ENCODE measurements around the gene ZNF862.

GRCh38 chr7:149791411-149792219 is 46.6 kb upstream of the ZNF862 start:
- TF ChIP-seq, protein P1, sequence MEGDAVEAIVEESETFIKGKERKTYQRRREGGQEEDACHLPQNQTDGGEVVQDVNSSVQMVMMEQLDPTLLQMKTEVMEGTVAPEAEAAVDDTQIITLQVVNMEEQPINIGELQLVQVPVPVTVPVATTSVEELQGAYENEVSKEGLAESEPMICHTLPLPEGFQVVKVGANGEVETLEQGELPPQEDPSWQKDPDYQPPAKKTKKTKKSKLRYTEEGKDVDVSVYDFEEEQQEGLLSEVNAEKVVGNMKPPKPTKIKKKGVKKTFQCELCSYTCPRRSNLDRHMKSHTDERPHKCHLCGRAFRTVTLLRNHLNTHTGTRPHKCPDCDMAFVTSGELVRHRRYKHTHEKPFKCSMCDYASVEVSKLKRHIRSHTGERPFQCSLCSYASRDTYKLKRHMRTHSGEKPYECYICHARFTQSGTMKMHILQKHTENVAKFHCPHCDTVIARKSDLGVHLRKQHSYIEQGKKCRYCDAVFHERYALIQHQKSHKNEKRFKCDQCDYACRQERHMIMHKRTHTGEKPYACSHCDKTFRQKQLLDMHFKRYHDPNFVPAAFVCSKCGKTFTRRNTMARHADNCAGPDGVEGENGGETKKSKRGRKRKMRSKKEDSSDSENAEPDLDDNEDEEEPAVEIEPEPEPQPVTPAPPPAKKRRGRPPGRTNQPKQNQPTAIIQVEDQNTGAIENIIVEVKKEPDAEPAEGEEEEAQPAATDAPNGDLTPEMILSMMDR (conservative IDR thresholded peaks at IDR 0.05; ENCODE audit: low read length) = no peak
- TF ChIP-seq EZH2phosphoT487 (IDR thresholded peaks at IDR 0.05; ENCODE audit: borderline replicate concordance, low read depth, low read length) = no peak
